Left lobe of liver (tissue), 2 donors: ENCODE results near the gene ULK1. TPM values are rescaled to one million over a fixed set of nuclear protein-coding genes. Genes with fewer than 3 reads are reported as not detected.

Experiments
- ATAC-seq: fragments of 200-7000 bp; cut with Tn5 transposase; one replicate; pipeline ENCODE4 v1.9.1; 2020; ENCODE audit warnings: mild to moderate bottlenecking, moderate library complexity
- DNase-seq: peaks from one replicate; pipeline ENCODE4 v3.0.0-alpha.2; 2020; ENCODE audit warnings: low spot score
- total RNA-seq: library from RNA; stranded (reverse); gene quantifications from one replicate; pipeline ENCODE4 v1.2.1, GENCODE V29; 2021
- donor health status: DM: no; HTN: no; CAD: no; lungs with moderate emphysema.
- donor health status: DM: no; HTN: yes; CAD: no.

ULK1 gene
- total RNA-seq, 1 donor from 2014 or later = 40.3 TPM

DNA sequence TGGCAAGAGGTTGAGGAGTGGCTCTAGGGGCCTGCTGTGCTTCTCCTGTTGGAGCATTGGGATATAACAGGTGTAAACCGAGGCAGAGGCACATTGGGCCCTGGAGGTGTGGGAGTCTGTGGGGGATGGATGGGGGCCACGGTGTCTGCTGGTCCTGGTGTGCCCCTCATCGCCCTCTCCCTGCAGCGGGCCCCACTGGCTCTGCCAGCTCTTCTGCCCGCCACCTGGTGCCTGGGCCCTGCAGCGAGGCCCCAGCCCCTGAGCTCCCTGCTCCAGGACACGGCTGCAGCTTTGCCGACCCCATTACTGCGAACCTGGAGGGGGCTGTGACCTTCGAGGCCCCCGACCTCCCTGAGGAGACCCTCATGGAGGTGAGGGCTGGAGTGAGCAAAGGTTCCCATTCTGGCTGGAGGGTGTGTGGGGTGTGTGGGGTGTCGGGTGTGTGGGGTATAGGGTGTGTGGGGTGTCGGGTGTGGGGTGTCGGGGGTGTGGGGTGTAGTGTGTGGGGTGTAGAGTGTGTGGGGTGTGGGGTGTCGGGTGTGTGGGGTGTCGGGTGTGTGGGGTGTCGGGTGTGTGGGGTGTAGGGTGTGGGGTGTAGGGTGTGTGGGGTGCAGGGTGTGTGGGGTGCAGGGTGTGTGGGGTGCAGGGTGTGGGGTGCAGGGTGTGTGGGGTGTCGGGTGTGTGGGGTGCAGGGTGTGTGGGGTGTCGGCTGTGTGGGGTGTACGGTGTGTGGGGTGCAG lies 24.1 kb downstream of the ULK1 start:
- ATAC-seq (no peak), DNase-seq (no peak)

DNA sequence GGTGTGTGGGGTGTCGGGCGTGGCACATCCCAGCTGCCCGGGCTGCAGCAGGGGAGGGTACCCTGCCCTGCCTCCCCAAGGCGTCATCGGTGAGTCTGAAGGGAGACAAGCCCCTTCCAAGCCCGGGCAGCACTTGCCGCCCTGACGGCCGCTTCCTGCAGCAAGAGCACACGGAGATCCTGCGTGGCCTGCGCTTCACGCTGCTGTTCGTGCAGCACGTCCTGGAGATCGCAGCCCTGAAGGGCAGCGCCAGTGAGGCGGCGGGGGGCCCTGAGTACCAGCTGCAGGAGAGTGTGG lies 24.6 kb downstream of the ULK1 start:
- DNase-seq (no peak), ATAC-seq (no peak)

DNA sequence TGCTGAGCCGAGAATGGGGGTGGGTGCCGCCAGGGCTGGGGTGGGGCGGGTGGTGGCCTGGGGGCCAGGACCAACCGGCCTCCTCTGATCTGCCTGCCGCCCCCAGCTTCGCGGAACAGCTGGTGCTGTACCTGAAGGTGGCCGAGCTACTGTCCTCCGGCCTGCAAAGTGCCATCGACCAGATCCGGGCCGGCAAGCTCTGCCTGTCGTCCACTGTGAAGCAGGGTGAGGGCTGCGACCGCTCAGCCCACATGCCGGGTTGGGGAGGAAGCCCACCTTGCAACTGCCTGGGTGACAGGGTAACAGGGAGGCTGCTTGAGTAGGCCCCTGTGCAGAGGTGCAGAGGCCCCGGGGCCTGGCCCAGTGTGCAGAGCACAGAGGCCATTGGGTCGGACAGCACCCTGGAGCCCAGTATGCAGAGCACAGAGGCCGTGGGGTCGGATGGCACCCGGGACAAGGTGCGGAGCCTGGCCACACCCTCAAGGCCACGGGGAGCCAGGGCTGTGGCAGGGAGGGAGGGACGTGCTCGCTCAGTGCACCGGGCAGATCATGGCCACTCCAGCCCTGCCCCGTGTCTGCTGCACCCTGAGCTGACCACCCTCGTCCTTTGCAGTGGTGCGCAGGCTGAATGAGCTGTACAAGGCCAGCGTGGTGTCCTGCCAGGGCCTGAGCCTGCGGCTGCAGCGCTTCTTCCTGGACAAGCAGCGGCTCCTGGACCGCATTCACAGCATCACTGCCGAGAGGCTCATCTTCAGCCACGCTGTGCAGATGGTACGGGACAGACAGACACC lies 25.1 kb downstream of the ULK1 start:
- DNase-seq = no peak
- peak; percentile 5 for ATAC-seq

DNA sequence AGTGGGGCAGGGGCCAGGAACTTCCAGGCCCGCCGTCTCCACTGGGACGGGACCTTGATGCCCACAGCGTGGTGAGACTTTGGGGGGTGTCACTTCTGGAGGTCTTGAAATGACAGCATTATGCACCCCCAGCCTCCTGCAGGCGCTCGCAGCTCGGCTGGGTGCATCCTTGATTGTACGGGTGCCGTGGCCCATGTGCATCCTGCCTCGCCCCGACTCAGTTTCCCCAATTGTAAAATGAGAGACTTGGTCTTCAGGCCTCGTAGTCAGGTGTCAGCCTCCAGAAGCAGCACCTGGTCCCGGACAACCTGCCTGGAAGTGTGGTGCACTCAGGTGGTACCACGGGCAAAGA lies 25.7 kb downstream of the ULK1 start:
- no peak for ATAC-seq
- DNase-seq = no peak

DNA sequence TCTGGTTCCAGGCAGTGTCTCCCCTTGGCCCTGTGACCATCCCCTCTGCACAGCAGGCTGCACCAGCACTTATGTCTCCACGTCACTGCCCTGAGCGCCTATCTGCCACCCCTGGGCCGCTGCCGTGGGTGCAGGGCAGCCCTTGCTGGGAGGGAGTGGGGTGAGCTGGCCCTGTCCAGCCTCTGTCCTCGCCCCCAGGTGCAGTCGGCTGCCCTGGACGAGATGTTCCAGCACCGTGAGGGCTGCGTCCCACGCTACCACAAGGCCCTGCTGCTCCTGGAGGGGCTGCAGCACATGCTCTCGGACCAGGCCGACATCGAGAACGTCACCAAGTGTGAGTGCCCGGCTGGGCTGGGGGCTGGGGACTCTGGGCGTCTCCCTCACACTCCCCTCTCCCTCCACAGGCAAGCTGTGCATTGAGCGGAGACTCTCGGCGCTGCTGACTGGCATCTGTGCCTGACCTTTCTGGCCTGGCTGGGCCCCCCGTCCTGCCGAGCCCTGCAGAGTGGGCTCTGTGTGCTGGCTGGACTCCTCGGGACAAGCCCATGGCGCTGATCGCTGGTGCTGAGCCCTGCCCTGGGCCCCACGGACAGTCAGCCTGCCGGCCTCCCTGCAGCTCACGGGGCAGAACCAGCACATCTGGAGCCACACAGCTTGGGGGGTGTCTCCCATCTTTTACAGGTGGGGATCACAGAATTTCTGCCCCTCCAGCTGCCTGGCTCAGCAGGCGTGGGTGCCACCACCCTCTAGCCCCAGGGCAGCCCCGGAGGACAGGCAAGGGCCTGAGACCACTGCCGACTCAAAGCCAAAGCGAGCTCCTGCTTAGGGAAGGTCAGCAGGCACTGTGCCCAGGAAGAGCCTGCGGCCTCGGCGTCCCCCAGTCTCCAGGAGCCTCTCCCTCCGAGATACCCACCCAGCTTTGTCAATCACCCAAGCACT lies 26.7 kb downstream of the ULK1 start:
- DNase-seq = no peak
- ATAC-seq = no peak

DNA sequence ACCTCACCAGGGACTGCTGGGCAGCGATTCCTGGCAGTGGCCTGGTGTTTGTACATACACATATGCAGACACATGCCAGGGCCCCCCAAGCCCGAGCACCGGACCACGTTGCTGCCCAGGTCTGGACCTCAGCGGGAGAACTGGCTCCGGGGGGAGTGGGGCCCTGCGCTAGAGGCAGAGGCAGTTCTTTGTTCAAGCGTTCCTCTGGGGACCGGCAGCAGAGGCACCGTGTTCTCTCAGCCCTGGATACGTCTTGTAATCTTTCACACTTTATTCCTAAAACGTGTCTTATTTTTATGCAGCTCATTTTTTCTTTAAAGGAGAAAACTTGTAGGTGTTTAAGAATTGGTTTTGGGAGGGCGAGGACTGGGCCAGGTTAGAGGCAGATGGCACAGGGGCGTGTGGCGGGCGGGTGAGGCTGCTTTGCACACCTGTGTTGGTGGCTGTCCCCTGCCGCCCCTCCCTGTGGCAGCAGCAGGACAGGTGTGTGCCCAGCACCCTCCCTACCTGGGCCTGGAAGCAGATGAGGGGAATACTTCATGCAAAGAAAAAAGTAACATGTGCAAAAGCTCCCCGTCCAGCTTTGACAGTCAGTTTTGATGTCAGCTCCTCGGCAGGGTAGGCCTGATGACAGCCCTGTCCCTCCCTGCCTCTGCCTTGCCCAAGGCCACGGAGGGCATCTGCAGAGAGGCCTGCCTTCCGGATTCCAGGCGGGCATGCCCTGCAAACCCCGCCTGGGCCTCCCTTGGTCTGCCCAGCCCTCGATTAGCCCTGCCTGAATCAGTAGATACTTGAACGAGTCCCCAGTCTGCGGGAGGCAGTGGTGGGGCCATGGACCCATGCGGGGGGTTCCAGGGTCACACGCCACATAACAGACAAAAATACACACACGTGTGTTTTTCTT lies 27.7 kb downstream of the ULK1 start:
- ATAC-seq (peak; percentile 15), DNase-seq (no peak)

DNA sequence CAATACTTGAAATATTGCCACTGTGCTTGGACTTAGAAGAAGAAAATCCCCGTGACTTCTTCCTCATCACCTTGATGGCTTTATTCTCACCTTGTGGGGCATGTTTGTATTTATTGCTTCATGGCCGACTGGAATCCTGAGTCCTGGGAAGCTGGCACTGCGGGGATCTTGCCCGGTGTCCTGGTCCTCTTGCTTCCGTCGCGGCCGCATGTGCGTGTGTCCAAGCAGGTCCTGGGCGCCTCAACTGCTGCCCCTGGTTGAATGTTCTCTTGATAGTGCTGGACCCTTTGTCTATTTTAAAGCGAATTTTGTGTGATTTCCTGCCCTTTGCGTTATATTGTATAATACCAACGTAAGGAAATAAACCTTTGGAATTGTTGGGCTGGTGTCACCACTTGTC lies 28.4 kb downstream of the ULK1 start:
- no peak for DNase-seq
- no peak for ATAC-seq

DNA sequence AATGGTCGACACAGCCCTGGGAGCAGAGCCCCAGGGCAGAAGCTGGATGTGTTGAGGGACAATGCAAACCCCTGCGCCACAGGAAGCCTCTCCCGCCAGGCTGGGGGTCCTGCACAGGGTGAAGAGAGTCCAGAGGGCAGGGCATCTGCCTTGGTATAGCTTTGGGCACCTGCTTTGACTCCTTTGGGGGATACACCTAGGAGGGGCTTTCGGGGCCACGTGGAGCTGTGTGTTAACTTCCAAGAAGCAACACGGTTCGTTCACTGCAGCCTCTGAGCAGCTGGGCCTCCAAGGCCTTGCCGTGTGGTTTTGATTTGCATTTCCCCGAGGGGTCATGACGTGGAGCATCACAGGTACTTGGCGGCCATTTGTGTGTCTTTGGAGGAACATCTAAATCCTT lies 28.8 kb downstream of the ULK1 start:
- DNase-seq (no peak), ATAC-seq (no peak)

DNA sequence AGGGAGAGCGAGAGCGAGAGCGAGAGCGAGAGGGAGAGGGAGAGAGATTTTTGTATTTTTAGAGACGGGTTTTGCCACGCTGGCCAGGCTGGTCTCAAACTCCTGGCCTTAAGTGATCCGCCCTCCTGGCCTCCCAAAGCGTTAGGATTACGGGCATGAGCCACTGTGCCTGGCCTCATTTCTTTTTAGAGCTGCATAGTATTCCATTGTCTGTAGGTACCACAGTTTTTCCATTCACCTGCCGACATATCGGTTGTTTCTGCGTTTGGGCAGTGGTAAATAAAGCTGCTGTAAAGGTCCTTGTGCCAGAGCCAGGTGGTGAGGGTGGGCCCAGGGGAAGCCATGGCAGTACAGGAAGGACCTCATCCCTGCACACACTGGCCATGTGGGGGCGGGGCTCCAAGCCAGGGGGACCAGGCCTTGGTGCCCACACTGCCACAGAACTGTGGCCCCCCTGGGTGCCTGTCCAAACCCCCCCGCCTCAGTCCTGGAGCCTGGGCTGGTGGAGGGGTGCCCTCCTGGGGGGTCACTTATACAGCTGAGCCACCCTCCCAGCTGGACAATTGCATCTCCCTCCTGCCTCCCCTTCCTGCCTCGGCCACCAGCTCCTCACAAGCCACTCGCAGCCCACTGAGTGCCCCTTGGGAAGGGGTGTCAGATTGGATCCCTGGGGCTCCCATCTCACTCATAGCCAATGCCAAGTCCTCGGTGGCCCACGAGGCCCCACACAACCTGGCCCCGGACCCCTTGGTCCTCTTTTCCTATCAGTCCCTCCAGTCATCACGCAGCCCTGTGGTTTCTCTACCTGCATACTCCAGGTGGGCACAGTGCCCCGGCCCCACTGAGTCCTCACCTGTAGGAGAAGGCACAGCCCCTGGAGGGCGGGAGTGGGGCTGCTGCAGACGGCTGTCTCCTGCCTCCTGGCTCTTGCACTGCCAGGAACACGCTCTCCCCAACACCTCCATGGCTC lies 33.0 kb downstream of the ULK1 start:
- DNase-seq (no peak), ATAC-seq (no peak)

DNA sequence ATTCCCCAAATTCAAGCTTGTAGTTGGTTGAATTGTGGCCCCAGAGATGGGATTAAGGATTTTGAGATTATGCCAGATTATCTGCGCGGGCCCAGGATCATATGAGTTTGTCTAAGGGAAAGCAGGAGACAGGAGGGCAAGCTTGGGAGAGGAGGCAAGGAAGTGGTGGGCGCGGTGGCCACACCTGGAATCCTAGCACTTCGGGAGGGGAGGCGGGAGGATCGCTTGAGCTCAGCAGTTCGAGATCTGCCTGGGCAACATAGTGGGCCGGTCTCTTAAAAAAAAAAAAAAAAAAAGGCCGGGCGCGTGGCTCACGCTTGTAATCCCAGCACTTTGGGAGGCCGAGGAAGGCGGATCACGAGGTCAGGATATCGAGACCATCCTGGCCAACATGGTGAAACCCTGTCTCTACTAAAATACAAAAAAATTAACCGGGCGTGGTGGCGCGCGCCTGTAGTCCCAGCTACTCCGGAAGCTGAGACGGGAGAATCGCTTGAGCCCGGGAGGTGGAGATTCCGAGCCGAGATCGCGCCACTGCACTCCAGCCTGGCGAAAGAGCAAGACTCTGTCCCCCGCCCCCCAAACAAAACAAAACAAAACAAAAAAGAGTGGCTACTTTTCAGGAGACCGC lies 33.8 kb downstream of the ULK1 start:
- no peak for DNase-seq

DNA sequence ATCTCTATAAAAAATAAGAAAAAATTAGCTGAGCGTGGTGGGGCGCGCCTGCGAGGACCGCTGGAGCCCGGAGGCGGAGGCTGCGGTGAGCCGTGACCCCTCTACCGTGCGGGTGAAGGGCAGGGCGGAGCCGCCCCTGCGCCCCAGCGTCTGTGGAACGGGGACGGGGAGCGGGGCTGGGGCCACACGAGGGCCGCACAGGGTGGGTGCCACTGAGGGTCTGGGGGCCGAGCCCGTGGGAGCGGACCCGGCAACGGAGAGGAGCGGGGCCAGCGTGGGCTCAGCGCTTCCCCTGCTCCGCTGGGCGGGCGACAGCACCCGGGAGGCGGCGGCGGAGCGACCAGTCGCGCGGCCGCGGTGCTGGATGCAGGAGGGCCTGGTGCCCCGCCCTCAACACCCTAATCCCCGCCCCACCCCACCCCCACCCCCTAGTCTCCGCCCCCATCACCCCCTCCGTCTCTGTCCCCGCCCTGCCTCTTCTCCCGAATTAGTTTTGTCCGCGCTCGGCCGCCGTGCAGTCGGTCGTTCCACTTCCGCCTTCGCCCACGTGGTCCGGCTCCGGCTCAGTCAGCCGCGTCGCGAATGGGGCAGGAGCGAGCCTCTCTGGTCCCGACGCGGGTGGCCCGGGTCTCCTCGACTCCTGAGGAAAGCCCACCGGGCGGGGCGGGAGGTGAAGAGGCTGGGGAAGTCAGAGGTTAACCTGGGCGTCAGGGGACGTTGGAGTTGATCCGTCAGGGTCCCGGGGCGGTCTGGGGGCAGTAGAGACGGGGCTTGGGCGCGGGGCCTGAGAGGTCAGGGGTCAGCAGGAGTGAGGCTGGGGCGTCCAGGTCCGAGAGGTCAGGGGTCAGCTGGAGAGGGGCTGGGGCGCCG lies 34.5 kb downstream of the ULK1 start, which contains the start of gene PUS1:
TSS of gene PUS1 (plus strand) at position 566 of the 870 bp plus-strand sequence. CDS start 447 bp downstream, outside the sequence.
- DNase-seq = peak; percentile 96
- ATAC-seq = peak; percentile 92

More for the DNA sequence above, 33.8 kb downstream of the ULK1 start:
- no peak for ATAC-seq

DNA sequence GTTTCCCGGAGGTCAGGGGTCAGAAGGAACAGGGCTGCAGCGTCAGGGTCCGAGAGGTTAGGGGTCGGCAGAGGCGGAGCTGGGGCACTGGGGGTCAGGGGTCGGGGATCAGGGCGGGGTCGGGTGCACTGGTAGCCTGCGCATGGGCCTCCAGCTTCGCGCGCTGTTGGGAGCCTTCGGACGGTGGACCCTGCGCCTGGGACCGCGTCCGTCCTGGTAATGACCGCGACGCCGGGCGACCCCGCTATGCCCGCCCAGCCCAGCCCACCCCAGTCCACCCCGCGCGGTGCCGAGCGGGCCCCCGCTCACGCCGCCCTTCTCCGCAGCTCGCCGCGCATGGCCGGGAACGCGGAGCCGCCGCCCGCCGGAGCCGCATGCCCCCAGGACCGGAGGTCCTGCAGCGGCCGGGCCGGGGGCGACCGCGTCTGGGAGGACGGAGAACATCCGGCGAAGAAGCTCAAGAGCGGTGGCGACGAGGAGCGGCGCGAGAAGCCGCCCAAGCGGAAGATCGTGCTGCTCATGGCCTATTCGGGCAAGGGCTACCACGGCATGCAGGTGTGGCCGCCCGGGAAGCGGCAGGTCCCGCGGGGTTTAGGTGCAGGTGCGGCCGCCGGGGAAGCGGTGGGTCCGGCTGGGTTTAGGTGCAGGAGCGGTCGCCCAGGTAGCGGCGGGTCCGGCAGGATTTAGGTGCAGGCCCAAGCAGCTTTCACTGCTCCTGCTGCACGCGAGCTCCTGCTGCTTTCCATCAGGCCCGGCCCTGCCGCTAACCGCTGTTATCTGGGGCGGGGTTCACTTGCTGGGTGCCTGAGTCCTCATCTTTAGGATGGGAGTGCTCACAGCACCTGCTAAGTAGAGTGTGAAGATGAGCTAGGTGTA lies 35.4 kb downstream of the ULK1 start:
- DNase-seq (no peak), ATAC-seq (peak; percentile 19)

DNA sequence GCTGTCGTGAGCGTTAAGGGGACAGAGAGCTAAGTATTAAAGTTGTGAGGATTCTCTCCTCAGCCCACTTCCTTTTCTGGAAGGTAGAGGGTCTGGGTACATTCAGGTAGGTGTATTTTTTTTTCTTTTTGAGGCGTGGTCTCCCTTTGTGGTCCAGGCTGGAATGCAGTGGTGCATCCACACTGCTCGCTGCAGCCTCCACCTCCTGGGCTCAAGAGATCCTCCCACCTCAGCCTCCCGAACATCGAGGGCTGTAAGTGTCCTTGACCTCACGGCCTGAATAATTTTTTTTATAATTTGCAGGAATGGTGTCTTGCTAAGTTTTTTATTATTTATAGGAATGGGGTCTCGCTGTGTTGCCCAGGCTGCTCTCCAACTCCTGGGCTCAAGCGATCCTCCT lies 36.1 kb downstream of the ULK1 start:
- no peak for ATAC-seq
- no peak for DNase-seq

DNA sequence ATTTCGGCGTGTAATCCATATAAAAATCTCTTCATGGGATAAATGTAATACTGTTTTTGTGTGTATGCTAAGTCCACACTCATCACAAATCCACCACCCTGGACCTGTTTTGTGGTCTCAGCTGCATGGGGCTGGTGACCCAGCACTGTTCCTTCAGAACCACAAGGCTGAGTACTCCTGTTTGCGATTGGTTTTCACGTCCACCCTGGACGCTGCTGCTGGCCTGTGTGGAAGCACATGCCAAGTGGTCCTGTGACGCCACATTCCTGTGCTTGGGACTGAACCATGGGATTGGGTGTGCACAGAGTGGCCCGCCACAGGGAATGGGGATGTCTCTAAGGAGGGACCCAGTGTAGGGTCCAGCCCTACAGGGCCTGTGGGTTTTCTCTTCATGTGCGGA lies 39.0 kb downstream of the ULK1 start:
- DNase-seq = no peak
- ATAC-seq = no peak

DNA sequence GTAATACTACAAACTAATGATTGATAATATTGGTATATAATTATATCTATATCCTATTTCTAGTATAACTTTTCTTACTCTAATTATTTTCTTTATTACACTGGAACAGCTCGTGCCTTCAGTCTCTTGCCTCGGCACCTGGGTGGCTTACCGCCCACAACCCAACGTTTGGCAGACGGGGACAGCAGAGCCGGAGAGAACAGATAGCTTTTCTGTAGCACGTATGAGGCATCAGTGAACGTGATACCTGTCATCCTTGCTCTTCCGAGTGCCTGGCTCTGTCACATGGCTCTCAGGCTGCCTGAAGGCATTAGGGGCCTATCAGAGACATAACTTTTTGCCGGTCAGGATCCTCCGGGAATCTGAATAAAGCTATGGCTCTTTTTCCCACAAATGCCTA lies 40.1 kb downstream of the ULK1 start:
- no peak for ATAC-seq
- no peak for DNase-seq

DNA sequence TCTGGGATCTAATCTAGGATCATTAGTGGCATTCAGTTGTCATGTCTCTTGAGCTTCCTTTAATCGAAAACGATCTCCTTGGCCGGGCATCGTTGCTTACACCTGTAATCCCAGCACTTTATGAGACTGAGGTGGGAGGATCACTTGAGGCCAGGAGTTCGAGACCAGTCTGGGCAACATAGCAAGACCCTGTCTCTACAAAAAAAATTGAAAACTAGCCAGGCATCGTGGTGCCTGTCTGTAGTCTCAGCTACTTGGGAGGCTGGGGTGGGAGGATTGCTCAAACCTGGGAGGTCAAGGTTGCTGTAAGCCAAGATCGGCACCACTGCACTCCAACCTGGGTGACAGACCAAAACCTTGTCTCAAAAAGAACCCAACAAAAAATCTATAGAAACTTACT lies 43.7 kb downstream of the ULK1 start:
- ATAC-seq = no peak
- no peak for DNase-seq

DNA sequence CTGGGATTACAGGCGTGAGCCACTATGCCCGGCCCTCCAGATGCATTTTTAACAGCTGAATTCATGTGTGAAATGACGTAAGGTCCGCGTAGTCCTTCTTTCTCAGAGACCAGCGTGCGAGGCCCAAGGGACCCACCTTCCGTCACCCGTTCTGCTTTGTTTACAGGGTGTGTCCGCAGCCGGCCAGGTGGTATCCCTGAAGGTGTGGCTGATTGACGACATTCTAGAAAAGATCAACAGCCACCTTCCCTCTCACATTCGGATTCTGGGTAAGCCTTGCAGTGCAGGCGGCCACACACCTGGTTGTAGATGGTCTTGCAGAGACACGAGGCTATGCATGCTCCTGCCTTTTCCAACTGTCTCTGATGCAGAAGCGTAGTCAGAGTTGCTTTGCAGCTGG lies 44.6 kb downstream of the ULK1 start:
- ATAC-seq (no peak), DNase-seq (no peak)
